DMS53 treated with DMSO at 0.1 percent for 48 hours (cell line): ENCODE results near the gene CAMTA1.
"Not testable (repeated sequence)": the region's sequence is repeated elsewhere in the genome, so short reads cannot be mapped to it uniquely, and the experiment has no call there.

Source experiments
- DNase-seq: peaks from one replicate; lab custom pipeline; 2025; ENCODE audit not compliant: unreplicated experiment; lab: John Stamatoyannopoulos, UW

CAMTA1 gene

DNA sequence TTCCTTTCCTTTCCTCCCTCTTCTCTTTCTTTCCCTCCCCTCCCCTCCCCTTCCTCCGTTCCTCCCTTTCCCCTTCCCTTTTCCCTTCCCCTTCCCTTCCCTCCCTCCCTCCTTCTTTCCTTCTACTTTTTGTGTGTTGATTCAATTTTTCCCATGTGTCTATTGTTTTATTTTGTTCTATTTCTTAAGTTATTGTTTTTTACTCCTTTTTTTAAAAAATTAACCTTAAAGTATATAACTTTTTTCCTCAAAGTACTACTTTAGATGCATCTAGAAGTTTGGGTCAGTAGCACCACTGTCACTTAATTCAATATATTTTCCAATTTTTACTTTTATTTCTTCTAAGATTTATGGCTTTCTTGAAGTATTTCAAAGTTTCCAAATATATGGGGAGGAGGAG lies 537.7 kb downstream of the CAMTA1 start:
- no peak for DNase-seq

DNA sequence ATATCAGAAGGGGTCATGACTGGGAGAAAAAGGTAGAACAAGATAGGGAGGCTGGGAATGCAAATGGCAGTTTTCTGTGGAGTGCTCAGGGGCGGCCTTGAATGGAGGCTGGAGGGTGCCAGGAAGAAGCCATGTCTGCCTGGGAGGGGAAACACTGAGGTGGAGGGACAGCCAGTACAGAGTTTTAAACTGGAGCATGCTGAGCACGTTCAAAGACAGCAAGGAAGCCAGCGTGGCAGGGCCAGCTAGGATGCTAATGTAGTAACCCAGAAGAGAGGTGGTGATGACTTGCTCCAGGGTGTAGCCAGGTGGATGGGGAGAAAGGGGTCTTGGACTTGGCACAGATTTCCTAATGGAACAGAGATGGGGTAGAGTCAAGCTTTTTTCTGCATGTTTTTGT lies 540.0 kb downstream of the CAMTA1 start:
- DNase-seq = no peak

DNA sequence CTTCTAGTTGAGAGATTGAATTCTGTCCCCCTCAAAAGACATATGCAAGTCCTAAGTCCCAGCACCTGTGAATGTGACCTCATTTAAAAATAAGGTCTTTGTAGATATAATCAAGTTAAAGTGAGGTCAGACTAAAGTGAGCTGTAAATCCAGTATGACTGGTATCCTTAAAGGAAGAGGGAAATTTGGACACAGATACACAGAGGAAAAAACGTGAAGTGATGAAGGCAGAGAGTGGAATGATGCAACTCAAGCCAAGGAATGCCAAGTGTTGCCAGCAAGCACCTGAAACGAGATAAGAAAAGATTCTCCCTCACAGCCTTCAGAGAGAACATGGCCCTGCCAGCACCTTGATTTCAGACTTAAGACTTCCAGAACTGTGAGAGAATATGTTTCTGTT lies 541.1 kb downstream of the CAMTA1 start:
- DNase-seq = no peak

DNA sequence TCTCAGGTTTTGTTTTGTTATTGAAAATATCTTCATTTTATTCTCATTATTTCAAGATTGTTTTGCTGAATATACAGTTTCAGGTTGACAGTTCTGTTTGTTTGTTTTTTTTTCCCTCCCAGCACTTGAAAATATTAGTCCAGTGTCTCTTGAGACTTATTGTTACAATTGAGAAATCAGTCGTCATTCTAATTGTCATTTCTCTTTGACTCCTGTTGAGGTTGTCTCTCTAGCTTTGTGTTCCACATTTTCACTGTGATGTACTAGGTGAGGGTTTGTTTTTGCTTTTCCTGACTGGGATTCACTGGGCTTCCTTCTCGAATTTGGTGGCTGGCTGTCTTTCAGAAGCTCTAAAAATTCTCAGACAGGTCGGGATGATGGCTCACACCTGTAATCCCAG lies 542.6 kb downstream of the CAMTA1 start:
- no peak for DNase-seq

DNA sequence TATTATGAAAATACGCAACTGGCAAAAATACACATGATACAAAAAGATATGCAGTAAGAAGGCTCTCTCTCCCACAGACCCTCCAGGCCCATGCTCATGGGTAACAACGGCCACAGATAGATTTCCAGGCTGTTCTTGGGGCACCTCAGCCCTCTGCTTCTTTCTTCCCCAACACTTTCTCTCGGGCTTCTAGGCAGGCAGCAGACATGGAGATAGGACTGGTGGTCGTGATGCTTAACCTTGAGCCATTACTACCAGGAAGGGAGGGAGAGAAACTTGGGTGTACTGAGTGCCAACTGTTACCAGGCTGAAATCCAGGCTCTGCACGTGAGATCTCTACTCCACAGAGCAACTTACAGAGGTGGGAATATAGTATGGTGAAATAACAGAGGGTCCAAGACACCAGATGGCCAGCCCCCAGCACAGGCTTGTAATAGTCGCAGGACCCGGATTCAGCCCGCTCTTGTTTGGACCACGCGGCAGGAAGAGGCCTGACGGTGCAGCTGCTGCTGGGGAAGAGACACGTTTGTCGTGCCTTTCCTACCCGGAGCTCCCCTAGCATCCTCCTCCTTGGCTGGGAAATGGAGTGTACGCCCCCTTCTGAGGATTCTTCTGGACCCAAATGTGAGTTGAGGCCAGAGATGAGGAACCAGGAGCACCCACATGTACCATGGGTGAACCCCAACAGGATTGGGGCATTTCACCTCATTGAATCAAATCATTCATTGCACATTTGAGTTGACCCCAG lies 544.8 kb downstream of the CAMTA1 start:
- no peak for DNase-seq

DNA sequence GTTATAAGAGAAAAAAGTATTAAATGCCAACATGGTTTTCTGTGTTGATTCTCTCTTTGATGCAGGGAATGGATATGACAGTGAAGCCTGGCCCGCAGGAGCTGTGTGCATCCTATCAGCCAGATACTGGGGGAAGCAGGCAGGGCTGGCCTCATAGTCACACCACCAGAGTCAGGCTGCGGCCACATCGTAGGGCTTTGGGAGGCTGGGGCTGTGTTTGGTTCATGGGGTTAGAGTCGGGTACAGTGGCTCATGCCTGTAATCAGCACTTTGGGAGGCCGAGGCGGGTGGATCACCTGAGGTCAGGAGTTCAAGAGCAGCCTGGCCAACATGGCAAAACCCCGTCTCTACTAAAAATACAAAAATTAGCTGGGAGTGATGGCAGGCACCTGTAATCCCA lies 545.5 kb downstream of the CAMTA1 start:
- DNase-seq = not testable (repeated sequence)

DNA sequence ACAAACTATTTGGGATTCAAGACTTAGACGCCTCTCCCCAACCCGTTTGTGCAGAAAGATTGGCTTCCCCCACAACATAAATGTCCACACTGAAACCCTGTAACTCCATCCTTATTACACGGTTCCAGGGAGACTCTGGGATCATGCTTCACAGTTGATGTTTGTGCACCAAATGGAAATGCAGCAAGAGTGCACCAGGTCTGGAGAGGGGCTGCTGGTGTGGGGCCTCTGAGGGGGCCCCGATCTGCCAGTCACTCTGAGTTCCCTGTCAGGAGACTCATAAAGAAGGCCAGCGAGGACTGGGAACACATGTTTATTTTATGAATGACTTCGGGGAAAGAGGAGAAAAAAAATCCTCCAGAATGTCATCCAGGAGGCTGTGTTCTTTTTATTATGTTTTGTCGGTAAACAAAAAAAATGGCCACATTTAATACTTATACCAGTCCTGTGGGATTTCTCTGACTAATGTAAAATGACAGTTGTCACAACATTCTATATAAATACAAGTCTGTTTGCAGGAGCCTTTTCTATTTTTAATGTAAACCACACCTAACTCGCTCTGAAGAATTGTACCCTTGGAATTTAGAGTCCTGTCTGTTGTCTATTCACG lies 546.8 kb downstream of the CAMTA1 start:
- no peak for DNase-seq

DNA sequence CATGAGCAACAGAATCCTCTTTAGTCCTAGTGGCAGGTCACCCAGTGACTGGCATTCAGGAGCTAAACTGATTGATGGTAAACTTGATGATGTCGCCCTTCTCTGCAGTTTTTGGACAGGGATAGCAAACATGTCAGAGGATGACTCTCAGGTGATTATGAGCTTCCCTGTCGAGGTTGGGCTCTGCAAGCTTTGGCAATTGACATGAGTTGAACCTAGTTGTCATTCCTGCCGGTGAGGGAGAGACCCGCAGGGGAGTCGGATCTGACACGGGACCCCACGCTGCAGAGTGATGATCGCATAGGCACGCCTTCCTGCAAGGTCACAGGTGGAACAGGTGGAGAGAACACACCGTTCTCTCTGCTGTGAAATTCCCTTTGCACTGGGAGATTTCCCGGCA lies 547.8 kb downstream of the CAMTA1 start:
- no peak for DNase-seq

DNA sequence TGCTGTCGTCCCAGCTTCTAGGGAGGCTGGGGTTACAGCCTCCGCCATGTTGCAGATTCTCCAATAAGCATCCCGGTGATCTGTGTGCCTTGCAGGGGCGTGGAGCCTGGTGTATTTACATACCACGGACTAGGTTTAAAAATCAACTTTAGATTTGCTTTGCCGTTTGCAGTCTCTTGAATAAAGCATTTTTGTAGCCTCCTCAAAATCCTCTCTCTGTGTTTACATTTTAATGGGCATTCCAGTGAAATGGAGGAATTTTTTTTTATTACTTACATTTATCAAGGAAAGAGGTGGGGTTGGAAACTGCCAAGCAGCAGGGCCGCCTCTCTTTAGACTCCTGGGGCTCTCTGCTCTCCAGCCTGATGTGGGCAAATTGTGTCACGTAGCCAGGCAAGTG lies 548.4 kb downstream of the CAMTA1 start:
- no peak for DNase-seq

DNA sequence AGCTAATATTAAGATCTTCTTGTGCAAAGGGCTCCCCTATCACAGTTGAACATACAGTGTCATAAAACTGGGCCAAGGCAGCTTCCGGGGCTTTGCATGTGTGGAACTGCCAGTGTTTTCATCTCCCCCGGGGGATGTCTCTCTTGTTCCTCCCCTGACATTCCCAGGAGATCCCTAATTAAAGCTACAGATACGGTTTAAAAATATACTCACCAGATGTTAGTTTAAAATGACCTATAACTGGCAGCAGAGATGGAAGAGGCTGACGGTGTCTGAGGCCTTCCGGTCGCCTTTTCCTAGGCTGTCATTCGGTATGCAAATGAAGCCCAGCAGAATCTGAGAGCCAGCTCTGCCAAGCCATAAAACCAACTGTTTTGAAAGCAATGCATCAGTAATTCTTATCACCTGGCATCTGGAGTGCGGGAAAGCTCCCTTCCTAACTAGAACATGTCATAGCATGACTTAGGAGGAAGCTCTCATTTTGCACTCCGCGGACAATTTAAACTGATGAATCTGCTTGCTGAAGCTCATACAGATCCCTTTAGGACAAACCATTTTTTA lies 549.3 kb downstream of the CAMTA1 start:
- DNase-seq = no peak

DNA sequence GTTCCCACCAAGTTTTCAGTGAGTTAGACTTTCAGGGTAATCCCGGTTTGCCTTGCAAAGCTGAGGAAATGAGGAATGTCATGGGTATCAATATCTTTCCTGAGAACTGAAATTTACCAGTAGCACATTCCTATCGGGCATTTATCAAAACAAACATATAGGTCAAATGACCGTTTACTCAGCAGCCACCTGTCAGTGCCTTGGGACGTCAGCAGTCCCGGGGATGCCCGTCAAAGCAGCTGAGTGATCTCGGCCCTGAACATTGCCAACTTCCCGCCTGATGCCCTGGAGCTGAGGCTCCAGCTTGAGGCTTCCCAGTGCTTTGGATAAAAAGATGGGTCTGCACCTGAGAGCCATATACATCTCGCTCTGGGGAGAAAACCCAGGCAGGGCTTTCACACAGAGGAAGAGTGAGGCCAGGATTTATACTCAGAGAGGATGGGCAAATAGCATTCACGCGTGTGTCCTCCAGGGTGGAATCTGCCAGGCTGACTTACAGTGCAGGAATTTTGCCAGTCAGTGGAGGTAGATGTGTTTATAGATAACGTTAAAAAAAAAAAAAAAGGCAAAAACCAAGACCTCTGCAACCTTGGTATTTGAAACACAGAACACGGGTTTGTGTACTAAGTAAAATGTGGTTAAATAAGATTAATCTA lies 550.1 kb downstream of the CAMTA1 start:
- DNase-seq = no peak

DNA sequence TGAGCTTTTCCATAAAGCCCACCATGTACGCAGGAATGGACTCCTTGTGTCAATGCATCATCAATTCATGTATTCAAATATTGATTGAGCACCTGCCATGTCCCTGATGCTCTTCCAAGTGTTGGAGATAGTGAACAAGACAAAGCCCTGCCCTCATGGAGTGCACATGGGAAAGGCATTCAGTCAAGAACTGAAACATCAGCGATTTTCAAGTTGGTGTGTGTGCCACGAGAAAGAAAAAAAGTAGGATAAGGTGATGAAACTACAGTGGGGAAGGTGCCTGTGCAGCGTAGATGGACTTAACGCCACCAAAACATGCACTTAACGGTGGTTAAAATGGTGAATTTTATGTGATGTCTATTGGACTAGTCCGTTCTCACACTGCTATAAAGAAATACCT lies 553.2 kb downstream of the CAMTA1 start:
- DNase-seq = no peak

DNA sequence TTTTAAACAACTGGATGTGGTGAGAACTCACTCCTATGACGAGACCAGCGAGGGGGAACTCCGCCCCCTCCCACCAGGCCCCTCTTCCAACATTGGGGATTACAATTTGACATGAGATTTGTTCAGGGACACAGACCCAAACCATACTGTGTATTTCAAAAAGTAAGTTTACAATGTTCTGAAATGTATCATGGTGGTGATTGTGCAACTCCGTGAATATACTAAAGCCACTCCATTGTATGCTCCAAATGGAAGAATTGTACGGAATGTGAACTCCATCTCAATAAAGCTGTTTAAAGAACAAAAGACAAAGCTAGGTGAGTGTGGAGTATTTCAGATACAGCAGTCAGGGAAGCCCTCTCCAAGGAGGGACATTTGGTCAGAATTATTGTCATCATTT lies 553.8 kb downstream of the CAMTA1 start:
- no peak for DNase-seq

DNA sequence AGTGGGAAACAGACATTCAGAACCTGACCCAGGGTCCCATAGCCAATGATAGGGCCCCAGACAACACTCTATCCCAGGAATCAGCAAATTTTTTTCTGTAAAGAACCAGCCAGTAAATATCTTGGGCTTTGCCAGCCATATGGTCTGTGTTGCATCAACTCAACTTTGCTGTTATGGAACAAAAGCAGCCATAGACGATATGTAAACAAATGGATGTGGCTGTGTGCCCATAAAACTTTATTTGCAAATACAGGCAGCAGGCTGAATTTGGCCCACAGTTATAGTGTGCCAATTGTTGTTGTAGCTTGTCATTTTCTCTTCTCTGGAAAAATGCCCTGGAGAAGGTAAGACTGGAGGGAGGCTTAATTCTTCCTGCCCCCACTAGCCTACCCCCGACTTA lies 554.7 kb downstream of the CAMTA1 start:
- DNase-seq = no peak

DNA sequence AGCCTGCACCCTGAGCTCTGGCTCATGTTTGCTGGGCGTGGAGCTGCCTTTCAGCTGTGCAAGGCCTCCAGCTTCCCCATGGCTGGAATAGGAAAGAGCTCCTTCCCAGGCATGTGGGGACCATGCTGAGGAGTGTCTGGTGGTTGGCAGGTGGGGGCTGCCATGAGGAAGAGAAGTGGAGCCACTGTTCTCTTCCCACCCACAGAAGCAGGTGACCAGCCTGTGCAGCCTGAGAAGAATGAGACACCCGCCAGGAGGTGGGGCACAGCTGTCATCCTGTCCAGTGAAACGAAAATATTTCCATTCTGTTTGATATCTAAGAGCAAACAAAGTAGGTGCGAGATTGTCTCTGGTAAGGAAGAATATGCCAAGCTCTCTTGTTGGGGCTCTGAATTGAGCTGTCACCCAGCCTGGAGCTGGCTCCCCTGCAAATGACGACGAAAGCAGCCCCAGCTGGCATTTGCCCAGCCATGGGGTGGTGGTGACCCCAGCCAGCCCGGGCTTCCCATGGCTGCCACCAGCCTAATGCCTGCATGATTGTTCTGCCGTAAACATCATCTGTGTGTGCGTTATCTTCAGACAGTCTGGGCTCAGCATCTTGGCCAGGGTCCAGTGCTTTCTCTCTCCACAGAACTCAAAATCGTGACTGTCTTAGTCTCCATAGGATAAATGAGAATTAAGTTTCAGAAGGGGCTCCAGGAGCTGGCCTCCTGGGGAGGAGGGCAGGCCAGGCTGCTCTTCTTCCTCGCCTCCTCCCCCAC lies 556.1 kb downstream of the CAMTA1 start:
- DNase-seq = no peak

DNA sequence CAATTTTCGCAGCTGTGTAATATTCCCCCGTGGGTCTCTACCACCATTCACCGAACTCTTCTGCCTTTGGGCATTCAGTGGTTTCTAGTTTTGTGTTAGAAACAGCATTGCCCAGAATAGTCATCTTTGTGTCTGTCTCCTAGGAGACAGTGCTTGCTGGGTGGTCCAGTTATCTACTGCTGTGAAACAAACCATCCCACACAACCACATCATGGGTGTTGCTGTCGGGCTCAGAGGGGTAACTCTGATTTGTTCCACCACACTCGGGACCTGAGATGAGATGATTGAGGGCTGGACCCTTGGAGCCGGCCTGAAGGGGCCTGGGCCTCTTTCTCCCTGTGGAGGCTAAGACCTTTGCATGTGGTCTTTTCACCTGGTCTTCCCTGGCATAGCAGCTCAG lies 558.6 kb downstream of the CAMTA1 start:
- no peak for DNase-seq

DNA sequence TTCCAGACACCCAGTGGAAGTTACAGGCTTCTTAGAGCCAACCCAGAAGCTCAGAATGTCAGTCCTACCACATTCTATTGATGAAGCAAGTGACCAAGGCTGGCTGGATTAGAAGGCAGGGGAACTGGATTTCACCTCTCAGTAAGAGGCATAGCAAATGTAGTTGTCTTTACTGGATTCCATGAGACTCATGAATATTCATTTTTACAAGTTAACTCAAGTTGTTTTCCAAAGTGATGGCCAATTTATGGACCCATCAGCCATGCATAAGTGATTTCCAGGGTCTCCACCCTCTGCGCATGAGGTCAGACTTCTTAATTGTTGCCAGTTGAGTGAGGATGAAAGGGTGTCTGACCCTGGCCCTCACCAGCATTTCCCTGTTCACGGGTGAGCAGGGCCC lies 559.0 kb downstream of the CAMTA1 start:
- no peak for DNase-seq

DNA sequence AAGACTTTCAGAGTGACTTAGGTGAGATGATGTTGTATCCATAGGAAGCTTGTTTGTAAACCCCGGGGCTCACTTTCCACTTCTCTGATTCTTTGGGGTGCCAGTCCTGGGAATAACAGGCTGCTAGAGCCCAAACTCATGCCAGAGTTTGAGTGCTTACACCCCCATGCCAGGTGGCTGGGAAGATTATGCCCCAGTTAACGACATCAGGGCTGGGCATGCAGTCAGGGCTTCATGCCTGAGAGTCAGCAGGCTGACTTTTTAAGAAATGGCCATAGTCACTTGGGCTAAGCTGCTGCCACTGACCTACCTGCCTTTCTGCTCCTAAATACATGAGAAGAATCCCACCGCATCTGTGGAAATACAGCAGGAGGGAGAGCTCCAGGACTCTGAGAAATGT lies 560.3 kb downstream of the CAMTA1 start:
- no peak for DNase-seq

DNA sequence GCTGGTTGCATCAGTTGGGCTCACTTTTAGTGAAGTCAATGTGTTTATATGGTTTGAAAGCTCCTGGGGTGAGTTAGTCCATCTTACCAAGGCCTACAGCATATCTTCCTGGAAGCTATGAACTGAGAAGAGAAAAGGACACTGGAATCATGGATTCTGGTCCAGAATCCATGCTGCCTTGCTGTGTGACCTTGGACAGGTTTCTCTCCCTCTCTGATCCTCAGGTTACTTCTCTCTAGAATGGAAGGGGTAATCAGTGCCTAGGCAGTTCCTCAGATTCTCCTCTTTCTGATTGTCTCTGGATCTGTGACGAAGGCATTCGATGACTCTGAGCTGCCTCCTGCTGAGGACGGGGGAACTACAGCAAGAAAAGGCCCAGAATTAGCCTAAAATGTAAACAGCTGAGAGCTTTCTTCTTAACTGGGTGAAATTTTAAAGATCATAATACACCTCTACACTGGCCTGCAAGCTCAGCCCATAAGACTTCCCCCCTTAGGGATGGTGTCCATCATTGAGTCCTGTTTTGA lies 560.9 kb downstream of the CAMTA1 start:
- no peak for DNase-seq

DNA sequence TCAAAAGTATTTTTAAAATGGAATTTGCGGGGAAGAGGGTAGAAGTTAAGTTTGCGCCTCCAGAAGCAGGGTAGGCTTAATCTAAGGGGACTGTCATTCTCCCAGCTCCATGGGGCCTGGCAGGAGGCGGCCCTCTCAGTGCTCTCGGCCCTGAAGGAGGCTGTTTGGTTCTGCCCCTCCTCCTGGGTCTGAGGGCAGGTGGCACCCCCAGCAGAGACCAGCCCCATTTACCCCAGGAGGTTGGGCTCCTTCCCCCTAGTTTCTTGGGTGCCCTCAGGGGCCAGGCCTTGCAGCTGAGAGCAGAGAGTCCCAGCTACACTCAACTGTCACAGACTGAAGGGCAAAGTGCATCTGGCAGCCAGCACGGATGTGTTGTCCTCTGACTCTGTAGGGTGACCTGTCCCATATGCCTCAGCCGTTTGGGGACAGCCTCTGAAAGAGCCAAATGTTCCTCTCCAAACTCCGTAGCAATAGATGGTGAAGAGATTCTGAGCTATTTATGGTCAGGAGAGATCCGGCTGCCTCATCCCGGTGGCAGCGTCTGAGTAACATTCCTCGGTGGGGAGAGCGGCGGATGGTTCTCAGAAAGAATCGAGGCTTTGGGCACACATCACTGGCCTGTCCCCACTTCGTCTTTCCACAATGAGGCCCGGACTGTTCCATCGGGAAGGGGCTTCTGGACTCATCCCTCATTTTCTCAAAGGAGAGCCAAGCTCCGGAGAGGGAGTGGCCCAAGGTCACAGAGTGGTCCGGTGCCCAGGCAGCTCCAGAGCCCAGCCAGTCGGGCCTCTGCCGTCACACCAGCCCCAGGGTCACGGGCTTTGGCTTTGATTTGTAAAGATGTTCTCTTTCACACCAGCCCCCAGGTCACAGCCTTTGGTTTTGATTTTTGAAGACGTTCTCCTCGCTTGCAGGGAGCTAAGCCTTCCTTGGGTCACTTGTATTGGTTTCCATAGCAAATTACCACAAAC lies 561.6 kb downstream of the CAMTA1 start:
- DNase-seq = no peak
